GM13977 (cell line): Measurements from ENCODE around the gene SATB1.
"Not testable (repeated sequence)": the region's sequence is repeated elsewhere in the genome, so short reads cannot be mapped to it uniquely, and the experiment has no call there.

ENCODE experiments used
- DNase-seq: peaks from one replicate; pipeline ENCODE4 v3.0.0; 2012; ENCODE audit warnings: low spot score
- CTCF ChIP-seq: IDR thresholded peaks from 2 replicates; pipeline ENCODE4 v1.5.1; 2012; ENCODE audit warnings: mild to moderate bottlenecking, control low read depth; ENCODE audit not compliant: insufficient read depth; ENCODE audit errors: extremely low read depth, missing control alignments
- in situ Hi-C: fragments of 300-500 bp; cut with MboI; formaldehyde crosslinking; loops from one replicate; pipeline ENCODE4 v1.12.0; 2022; ENCODE audit warnings: low sequenced_read_pairs, low pct_unique_long_range_greater_than_20kb, mixed read lengths, inconsistent platforms; ENCODE audit not compliant: unreplicated experiment

The SATB1 gene

DNA sequence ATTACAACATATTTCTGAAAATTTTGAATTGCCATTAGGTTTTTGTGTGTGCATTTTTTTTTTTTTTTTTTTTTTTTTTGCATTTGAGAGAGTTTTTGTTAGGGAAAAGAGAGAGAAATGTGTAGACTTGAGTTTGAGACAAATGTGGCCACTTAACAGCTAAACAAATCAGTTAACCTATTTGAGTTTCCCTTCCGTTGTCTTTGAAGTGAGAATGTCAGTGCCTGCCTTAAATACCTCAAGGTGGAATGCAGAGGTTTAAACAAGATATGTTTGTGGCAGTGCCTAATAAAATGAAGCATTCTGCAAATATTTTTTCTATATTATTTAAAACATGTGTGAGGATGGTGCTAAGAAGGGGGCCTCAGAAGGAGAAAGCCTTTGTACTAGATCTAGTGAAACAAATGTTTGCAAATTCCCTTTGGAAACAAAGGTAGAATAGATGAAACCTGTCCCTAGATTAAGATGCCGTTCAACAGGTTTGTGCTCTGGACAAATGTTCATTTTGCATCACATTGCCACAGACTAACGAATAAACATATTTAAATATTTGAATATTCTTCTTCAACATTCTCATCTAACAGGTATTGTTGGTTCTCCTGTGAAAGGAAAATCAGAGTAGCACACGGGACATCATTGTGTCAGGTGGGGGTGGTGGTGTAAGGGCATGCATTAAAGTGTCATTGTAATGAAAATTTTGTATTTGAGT, 80.7 kb downstream of the SATB1 start:
- TF ChIP-seq CTCF, result no peak
- no peak for DNase-seq
- in situ Hi-C loops, result no loop called here

GRCh38 chr3:18343809-18344208, 81.3 kb downstream of the SATB1 start:
- TF ChIP-seq CTCF, result no peak
- in situ Hi-C loops, result no loop called here
- DNase-seq, result no peak

- no peak for DNase-seq
- TF ChIP-seq CTCF, result no peak
- in situ Hi-C loops, result no loop called here
Measured at GRCh38 chr3:18338827-18339514, 86.2 kb downstream of the SATB1 start.

DNA sequence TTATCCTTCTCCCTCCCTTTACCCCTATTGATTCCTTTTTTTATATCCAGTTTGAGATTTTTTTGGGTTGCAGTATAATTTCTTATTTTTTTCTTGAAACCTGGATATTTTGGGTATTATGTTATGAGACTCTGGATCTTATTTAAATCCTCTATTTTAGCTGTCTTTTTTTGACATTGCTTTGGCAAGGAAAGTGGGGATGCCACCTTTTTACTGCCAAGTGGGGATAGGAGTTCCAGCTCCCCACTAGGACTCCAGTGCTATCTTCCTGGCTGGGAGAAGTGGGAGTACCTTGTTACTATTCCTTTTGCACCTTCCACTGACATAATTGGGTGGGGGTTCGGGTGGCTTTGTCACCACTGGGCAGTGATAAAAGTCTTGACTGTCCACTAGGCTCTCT, 87.9 kb downstream of the SATB1 start:
- in situ Hi-C loops, result no loop called here
- no peak for DNase-seq
- TF ChIP-seq CTCF, result no peak

- in situ Hi-C loops, result no loop called here
- DNase-seq, result no peak
- TF ChIP-seq CTCF, result no peak
Measured at GRCh38 chr3:18334837-18335601, 90.1 kb downstream of the SATB1 start.

GRCh38 chr3:18330772-18331441, 94.2 kb downstream of the SATB1 start:
- DNase-seq, in situ Hi-C loops: not testable (repeated sequence)
